OCI-LY3 (cell line): ENCODE results near the gene UBB.
"Not testable (repeated sequence)": the region's sequence is repeated elsewhere in the genome, so short reads cannot be mapped to it uniquely, and the experiment has no call there.

ENCODE experiments used
- CTCF ChIP-seq: fragments of 200-600, 300-600 bp; sonication (generic); IDR thresholded peaks from 2 replicates; pipeline ENCODE4 v1.5.1; 2014; ENCODE audit warnings: antibody characterized with exemption, low read length, low read depth
- EZH2phosphoT487 ChIP-seq: fragments of 200-600 bp; shearing (Covaris generic); IDR thresholded peaks from 2 replicates; pipeline ENCODE4 v1.6.1; 2018; ENCODE audit warnings: antibody characterized with exemption, mixed run types, low read depth

- TF ChIP-seq CTCF, EZH2phosphoT487: not testable (repeated sequence)
Measured at GRCh38 chr17:16392491-16392890, 11.6 kb downstream of the UBB start.
